H9 (cell line): ENCODE data around the gene GPC4. TPM values are rescaled to one million over a fixed set of nuclear protein-coding genes. Genes with fewer than 3 reads are reported as not detected.
A peak's percentile ranks its signal among the peaks of the same experiment; 100 is the strongest.

Experiments
- DNase-seq: peaks from one replicate; pipeline ENCODE4 v3.0.0-alpha.2; 2017
- H2AFZ ChIP-seq: one replicate; pipeline ENCODE4 v1.6.1; 2013; ENCODE audit warnings: mild to moderate bottlenecking, low read length, control low read depth, moderate library complexity
- H2AK5ac ChIP-seq: 2 replicates; pipeline ENCODE4 v1.6.1; 2013; ENCODE audit warnings: low read length, control low read depth, mixed read lengths; ENCODE audit not compliant: insufficient read length
- H2BK120ac ChIP-seq: one replicate; pipeline ENCODE4 v1.6.1; 2013; ENCODE audit warnings: low read depth, mild to moderate bottlenecking, low read length, control low read depth, inconsistent platforms; ENCODE audit not compliant: poor library complexity, severe bottlenecking
- H2BK12ac ChIP-seq: 2 replicates; pipeline ENCODE4 v1.6.1; 2013; ENCODE audit warnings: low read length, control low read depth, mixed read lengths, low read depth; ENCODE audit not compliant: insufficient read length
- H2BK15ac ChIP-seq: 2 replicates; pipeline ENCODE4 v1.6.1; 2013; ENCODE audit warnings: low read depth, low read length, control low read depth
- H2BK20ac ChIP-seq: one replicate; pipeline ENCODE4 v1.6.1; 2013; ENCODE audit warnings: low read depth, mild to moderate bottlenecking, low read length, control low read depth, inconsistent platforms; ENCODE audit not compliant: poor library complexity, severe bottlenecking
- H2BK5ac ChIP-seq: 2 replicates; pipeline ENCODE4 v1.6.1; 2013; ENCODE audit warnings: low read length, control low read depth, mixed read lengths; ENCODE audit not compliant: insufficient read length
- H3K14ac ChIP-seq: 2 replicates; pipeline ENCODE4 v1.6.1; 2013; ENCODE audit warnings: low read length, control low read depth; ENCODE audit not compliant: insufficient read depth
- H3K18ac ChIP-seq: 2 replicates; pipeline ENCODE4 v1.6.1; 2013; ENCODE audit warnings: low read depth, mild to moderate bottlenecking, mixed read lengths, low read length, control low read depth; ENCODE audit not compliant: insufficient read length
- H3K23ac ChIP-seq: 2 replicates; pipeline ENCODE4 v1.6.1; 2013; ENCODE audit warnings: low read length, control low read depth, mixed read lengths, low read depth; ENCODE audit not compliant: insufficient read length
- H3K23me2 ChIP-seq: 2 replicates; pipeline ENCODE4 v1.6.1; 2013; ENCODE audit warnings: low read depth, mild to moderate bottlenecking, mixed read lengths, low read length, control low read depth; ENCODE audit not compliant: insufficient read length, poor library complexity, severe bottlenecking
- H3K27ac ChIP-seq: 2 replicates; pipeline ENCODE4 v1.5.1; 2013; ENCODE audit warnings: low read length, control low read depth, mixed read lengths, low read depth; ENCODE audit not compliant: insufficient read length
- H3K27me3 ChIP-seq: 2 replicates; pipeline ENCODE4 v1.6.1; 2013; ENCODE audit warnings: low read length, control low read depth, inconsistent platforms; ENCODE audit not compliant: insufficient read depth
- H3K4ac ChIP-seq: 2 replicates; pipeline ENCODE4 v1.6.1; 2013; ENCODE audit warnings: low read depth, mild to moderate bottlenecking, control low read depth, inconsistent platforms, low read length, moderate library complexity
- H3K4me1 ChIP-seq: 2 replicates; pipeline ENCODE4 v1.6.1; 2013; ENCODE audit warnings: low read length, control low read depth, inconsistent platforms; ENCODE audit not compliant: insufficient read depth
- H3K4me2 ChIP-seq: 2 replicates; pipeline ENCODE4 v1.6.1; 2013; ENCODE audit warnings: low read length, control low read depth, mixed read lengths; ENCODE audit not compliant: insufficient read length, insufficient read depth
- H3K56ac ChIP-seq: 2 replicates; pipeline ENCODE4 v1.6.1; 2013; ENCODE audit warnings: low read depth, mild to moderate bottlenecking, mixed read lengths, low read length, control low read depth; ENCODE audit not compliant: insufficient read length
- H3K79me1 ChIP-seq: 2 replicates; pipeline ENCODE4 v1.6.1; 2013; ENCODE audit warnings: low read depth, mild to moderate bottlenecking, moderate library complexity, low read length, control low read depth, inconsistent platforms; ENCODE audit not compliant: insufficient read depth, poor library complexity, severe bottlenecking
- H3K79me2 ChIP-seq: 2 replicates; pipeline ENCODE4 v1.6.1; 2013; ENCODE audit warnings: low read length, control low read depth, inconsistent platforms; ENCODE audit not compliant: insufficient read depth
- H3K9ac ChIP-seq: 2 replicates; pipeline ENCODE4 v1.6.1; 2013; ENCODE audit warnings: low read length, control low read depth, mixed read lengths; ENCODE audit not compliant: insufficient read length; ENCODE audit errors: extremely low read depth
- H3K9me3 ChIP-seq: one replicate; pipeline ENCODE4 v1.6.1; 2013; ENCODE audit warnings: low read depth, low read length, inconsistent platforms; ENCODE audit not compliant: control insufficient read depth
- H3T11ph ChIP-seq: one replicate; pipeline ENCODE4 v1.6.1; 2013; ENCODE audit warnings: mild to moderate bottlenecking, low read length, control low read depth, inconsistent platforms
- H4K20me1 ChIP-seq: one replicate; pipeline ENCODE4 v1.6.1; 2013; ENCODE audit not compliant: control insufficient read depth, insufficient read length, insufficient read depth
- H4K5ac ChIP-seq: 2 replicates; pipeline ENCODE4 v1.6.1; 2013; ENCODE audit warnings: low read depth, mild to moderate bottlenecking, mixed read lengths, low read length, control low read depth; ENCODE audit not compliant: insufficient read length
- H4K8ac ChIP-seq: replicated peaks from 2 replicates; pipeline ENCODE4 v1.6.1; 2013; ENCODE audit warnings: low read length, control low read depth, mixed read lengths, low read depth; ENCODE audit not compliant: insufficient read length
- H4K91ac ChIP-seq: 2 replicates; pipeline ENCODE4 v1.6.1; 2013; ENCODE audit warnings: low read depth, mild to moderate bottlenecking, moderate library complexity, mixed read lengths, low read length, control low read depth; ENCODE audit not compliant: insufficient read length
- H3K27ac Mint-ChIP-seq, 3 experiments: 2 replicates in 2 of 3; 3 replicates in 1 of 3; pipeline ENCODE4 v1.8.0; 2020 to 2021; ENCODE audit warnings: mixed read lengths in 3 of 3, mild to moderate bottlenecking in 1 of 3, moderate library complexity in 1 of 3
- H3K27me3 Mint-ChIP-seq: 2 replicates; pipeline ENCODE4 v1.8.0; 2021; ENCODE audit warnings: low read depth, mild to moderate bottlenecking, moderate library complexity, mixed read lengths
- H3K36me3 Mint-ChIP-seq, 3 experiments: 2 replicates in 2 of 3; 3 replicates in 1 of 3; pipeline ENCODE4 v1.8.0; 2020 to 2021; ENCODE audit warnings: low read depth in 3 of 3, mixed read lengths in 3 of 3; ENCODE audit not compliant: insufficient read depth in 1 of 3
- H3K4me1 Mint-ChIP-seq, 2 experiments: 2 replicates each; pipeline ENCODE4 v1.8.0; 2020; ENCODE audit warnings: mixed read lengths in 2 of 2
- H3K4me3 Mint-ChIP-seq, 2 experiments: 2 replicates in 1 of 2; 3 replicates in 1 of 2; pipeline ENCODE4 v1.8.0; 2020 to 2021; ENCODE audit warnings: mild to moderate bottlenecking in 2 of 2, mixed read lengths in 2 of 2, moderate library complexity in 1 of 2
- H3K9me3 Mint-ChIP-seq, 2 experiments: 2 replicates in 1 of 2; 3 replicates in 1 of 2; pipeline ENCODE4 v1.8.0; 2020; ENCODE audit warnings: mild to moderate bottlenecking in 2 of 2, mixed read lengths in 2 of 2, moderate library complexity in 1 of 2
- CTCF ChIP-seq: fragments of 200-600 bp; sonication (generic); conservative IDR thresholded peaks from 3 replicates; pipeline ENCODE4 v1.8.0; 2021; ENCODE audit warnings: antibody characterized with exemption, mild to moderate bottlenecking
- WGBS: extraction: QIAGEN DNeasy Blood & Tissue Kit; methylation state at CpG from one replicate; pipeline ENCODE4 v1.1.7; 2013; ENCODE audit warnings: missing lambda C conversion rate, low lambda C conversion rate, mixed read lengths; ENCODE audit not compliant: insufficient read length; ENCODE audit errors: extremely low coverage; 5-methylcytosine and 5-hydroxymethylcytosine counted together
- total RNA-seq: library from RNA; stranded (reverse); gene quantifications from 2 replicates; pipeline ENCODE4 v1.2.1, GENCODE V29; 2021

Gene GPC4
- total RNA-seq, 1 experiment from 2014 or later, result 416 TPM

DNA sequence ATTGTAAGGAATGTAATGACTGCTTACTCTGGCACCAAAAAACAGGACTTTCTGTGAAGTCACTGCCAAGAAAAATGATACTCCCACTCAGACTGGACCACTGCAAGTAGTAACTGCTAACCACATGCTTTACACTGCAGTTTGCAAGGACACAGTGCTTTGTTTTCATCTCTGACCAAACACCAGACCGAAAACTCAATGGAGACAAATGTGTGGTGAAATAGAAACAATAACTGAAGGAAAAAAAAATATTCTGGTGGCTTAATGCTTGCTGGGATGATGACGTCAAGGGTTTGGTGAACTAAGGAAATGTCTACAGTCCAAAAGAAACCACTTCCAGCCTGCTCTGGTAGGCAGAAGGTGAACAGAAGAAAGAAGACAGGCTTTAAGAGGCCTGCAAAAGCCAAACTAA is 13.2 kb downstream of the GPC4 start:
- TF ChIP-seq CTCF, result no peak
- H2BK12ac ChIP-seq, result no peak overlapping the region
- WGBS, result no CpG with 5 or more reads among the region's 2 CpGs
- no peak overlapping the region for H2AK5ac ChIP-seq
- no peak overlapping the region for H3K14ac ChIP-seq
- peaks cover 2% of the 10 kb centered on the region for H3K79me1 ChIP-seq
- H4K5ac ChIP-seq, result no peak overlapping the region
- no peaks in the 10 kb centered on the region for H3K9me3 ChIP-seq
- H3K56ac ChIP-seq, result no peak overlapping the region
- no peaks in the 10 kb centered on the region; the same call in 1 of the 2 replicates for H3K27me3 Mint-ChIP-seq
- H2BK15ac ChIP-seq, result no peak overlapping the region
- no peaks in the 10 kb centered on the region for H4K20me1 ChIP-seq
- peaks cover 87% of the 10 kb centered on the region for H3K79me2 ChIP-seq
- H3K4me3 Mint-ChIP-seq, result no peak overlapping the region
- no peaks in the 10 kb centered on the region for H3K27me3 ChIP-seq
- no peak overlapping the region for H2BK20ac ChIP-seq
- no peak overlapping the region for H2BK5ac ChIP-seq
- peaks cover 47 to 80% (median 66%) of the 10 kb centered on the region in 3 experiments for H3K36me3 Mint-ChIP-seq
- no peak overlapping the region for H4K91ac ChIP-seq
- H3K9ac ChIP-seq, result no peak overlapping the region
- H3K9me3 Mint-ChIP-seq, result no peaks in the 10 kb centered on the region
- no peak overlapping the region for H4K8ac ChIP-seq
- H3T11ph ChIP-seq, result no peak overlapping the region
- no peak for DNase-seq
- H3K23ac ChIP-seq, result no peak overlapping the region
- no peak overlapping the region for H2BK120ac ChIP-seq
- H3K4me1 Mint-ChIP-seq, result peaks cover 44 to 50% of the 10 kb centered on the region in 2 experiments
- H3K4me1 ChIP-seq, result peaks cover 9% of the 10 kb centered on the region; the same call in 1 of the 2 replicates
- H3K18ac ChIP-seq, result no peak overlapping the region
- no peaks in the 10 kb centered on the region for H3K23me2 ChIP-seq
- no peak overlapping the region for H3K4ac ChIP-seq
- peak overlapping the region; percentile 5 to 86 (median 9); a peak in 5 of 7 replicates for H3K27ac Mint-ChIP-seq
- no peak overlapping the region for H3K4me2 ChIP-seq
- H3K27ac ChIP-seq, result no peak overlapping the region
- no peak overlapping the region for H2AFZ ChIP-seq
